Choroid plexus epithelial cell (primary cell): Measurements from ENCODE around the gene CSTPP1.
A peak's percentile ranks its signal among the peaks of the same experiment; 100 is the strongest.

Experiments used
- DNase-seq: peaks from one replicate; pipeline ENCODE4 v3.0.0-alpha.2; 2010; ENCODE audit warnings: low read depth
- H3K4me3 ChIP-seq: 2 replicates; pipeline ENCODE4 v1.5.1; 2011; ENCODE audit warnings: low read depth, mild to moderate bottlenecking, control low read depth, low read length, moderate library complexity
- TF ChIP-seq, protein P1 (sequence below): conservative IDR thresholded peaks from 2 replicates; pipeline ENCODE4 v1.5.1; 2011; ENCODE audit warnings: low read depth, mild to moderate bottlenecking, control low read depth, inconsistent platforms, low read length, moderate library complexity

The CSTPP1 gene

DNA sequence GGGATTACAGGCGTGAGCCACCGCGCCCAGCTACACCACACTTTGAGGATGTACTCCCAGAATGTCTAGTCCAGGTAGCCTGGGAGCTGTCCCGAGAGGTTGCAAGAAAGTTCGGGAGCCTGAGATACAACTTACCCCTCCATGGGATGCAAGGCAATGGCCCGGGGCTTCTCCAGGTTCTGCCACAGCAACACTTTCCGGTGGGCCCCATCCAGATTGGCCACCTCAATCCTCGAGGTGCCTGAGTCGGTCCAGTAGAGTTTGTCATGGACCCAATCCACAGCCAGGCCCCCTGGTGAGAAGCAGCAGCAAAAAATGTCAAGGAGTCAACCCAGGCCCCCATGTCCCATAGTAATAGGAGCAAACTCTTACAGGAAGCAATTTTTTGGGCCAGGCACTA lies 43.7 kb upstream of the CSTPP1 start:
- DNase-seq: no peak
- no peak overlapping the region for H3K4me3 ChIP-seq
- TF ChIP-seq, protein P1, sequence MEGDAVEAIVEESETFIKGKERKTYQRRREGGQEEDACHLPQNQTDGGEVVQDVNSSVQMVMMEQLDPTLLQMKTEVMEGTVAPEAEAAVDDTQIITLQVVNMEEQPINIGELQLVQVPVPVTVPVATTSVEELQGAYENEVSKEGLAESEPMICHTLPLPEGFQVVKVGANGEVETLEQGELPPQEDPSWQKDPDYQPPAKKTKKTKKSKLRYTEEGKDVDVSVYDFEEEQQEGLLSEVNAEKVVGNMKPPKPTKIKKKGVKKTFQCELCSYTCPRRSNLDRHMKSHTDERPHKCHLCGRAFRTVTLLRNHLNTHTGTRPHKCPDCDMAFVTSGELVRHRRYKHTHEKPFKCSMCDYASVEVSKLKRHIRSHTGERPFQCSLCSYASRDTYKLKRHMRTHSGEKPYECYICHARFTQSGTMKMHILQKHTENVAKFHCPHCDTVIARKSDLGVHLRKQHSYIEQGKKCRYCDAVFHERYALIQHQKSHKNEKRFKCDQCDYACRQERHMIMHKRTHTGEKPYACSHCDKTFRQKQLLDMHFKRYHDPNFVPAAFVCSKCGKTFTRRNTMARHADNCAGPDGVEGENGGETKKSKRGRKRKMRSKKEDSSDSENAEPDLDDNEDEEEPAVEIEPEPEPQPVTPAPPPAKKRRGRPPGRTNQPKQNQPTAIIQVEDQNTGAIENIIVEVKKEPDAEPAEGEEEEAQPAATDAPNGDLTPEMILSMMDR: no peak

DNA sequence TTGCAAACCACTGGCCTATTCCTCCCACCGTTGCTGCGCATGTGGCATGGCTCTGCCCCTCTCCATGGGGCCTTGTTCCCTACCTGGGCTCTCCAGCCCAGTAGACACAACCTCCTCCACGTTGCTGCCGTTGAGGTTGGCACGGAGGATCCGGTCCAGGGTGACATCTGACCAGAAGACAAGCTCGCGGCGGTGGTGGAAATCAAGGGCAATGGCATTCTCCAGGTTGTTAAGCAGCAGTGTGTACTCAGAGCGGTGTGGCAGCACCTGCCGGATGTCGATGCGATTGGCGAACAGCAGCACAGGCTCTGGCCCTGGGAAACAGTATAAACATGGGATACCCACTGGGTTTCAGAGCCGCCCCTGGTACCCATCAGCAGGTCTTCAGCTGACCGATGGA lies 42.1 kb upstream of the CSTPP1 start:
- H3K4me3 ChIP-seq: no peak overlapping the region
- TF ChIP-seq, protein P1: no peak
- DNase-seq: no peak

DNA sequence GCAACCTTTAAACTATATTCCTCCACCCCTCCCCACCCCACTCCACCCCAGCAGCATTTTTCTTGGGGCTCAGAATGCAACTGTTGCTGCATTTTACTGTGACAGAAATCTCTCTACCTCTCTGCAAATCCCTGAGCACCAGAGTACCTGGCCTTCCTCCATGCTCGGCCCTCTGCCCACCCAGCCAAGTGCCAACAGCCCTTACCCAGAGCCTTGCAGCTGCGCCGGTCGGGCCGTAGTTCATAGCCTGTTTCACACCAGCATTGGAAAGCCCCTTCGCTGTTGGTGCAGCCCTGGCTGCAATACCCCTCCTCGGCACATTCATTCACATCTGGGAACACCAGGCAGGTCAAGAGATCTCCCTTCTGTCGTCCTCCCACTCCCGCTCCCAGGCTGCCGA lies 41.6 kb upstream of the CSTPP1 start:
- no peak overlapping the region for H3K4me3 ChIP-seq
- no peak for DNase-seq
- TF ChIP-seq, protein P1: no peak

DNA sequence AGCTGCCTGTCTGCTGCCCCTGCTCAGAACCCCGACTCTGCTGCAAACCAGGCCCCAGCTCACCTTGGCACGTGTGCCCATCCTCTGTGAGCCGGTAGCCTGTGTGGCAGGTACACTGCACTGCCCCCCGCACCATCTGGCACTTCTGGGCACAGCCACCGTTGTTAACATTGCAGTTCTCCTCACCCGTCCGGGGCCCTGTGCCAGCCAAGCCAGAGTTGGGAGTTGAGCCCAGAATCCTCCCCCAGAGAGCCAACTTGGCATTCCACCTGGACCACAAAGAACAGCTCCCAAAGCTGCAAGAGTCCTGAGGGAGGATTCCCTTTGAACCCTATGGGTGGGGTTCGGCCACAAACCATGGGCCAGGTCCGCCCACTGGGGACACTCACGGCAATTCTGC lies 40.7 kb upstream of the CSTPP1 start:
- TF ChIP-seq, protein P1: no peak
- no peak overlapping the region for H3K4me3 ChIP-seq

DNA sequence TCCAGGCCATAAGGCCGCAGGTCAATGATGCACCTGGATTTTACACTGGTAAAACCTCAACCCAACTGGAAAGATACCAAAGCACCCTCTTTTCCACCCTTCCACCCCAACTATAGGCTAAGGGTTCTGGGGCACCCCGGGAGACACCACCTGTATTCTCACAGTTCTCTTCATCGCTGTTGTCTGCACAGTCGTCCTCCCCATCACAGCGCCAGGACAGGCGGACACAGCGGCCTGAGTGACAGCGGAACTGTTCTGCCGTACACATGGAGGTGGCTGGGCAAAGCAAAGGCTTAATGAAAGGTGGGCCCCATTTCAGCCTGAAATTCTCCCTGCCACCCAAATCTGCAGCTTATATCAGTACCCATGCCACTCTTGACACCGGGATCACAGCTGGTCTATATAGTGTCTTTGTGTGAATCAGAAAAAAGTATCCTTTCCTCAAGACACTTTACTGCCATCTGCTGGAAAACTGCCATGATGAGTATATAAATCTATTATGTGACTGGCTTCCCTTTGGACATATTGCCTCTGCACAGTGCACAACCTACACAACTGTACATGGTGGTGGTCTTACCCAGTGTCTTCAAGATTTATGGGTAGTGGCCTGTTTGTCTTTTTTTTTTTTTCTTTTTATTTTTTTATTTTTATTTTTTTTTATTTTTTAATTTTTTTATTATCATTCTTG lies 39.7 kb upstream of the CSTPP1 start:
- peak; percentile 79 for DNase-seq
- no peak overlapping the region for H3K4me3 ChIP-seq
- TF ChIP-seq, protein P1: peak; percentile 50

More for the DNA sequence above, 40.7 kb upstream of the CSTPP1 start:
- no peak for DNase-seq

DNA sequence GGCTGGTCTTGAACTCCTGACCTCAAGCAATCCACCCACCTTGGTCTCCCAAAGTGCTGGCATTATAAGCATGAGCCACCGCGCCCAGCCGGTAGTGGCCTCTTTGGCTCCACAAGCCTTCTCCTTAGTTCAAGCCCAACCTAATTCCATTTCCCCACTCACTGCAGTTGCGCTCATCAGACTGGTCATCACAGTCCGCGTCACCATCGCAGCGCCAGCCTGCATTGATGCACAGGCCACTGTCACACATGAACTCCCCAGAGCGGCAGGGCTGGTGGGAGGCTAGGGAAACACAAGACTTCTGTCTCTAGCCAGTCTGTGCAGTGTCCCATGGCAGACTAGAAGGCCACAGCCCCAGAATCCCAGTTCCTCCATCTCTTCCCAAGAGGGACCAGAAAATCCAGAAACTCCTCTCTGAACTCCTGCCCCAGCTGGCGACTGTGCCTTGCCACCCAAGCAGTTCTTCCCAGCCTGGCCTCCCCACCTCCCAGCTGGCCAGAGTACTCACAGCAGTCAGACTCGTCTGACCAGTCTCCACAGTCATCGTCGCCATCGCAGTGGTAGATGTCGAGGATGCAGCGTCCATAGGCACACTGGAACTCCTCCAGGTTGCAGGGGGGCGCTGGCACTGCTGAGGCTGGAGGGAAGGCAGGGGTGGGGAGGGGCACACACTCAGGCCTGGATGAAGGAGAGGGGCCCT lies 38.0 kb upstream of the CSTPP1 start:
- DNase-seq: no peak
- TF ChIP-seq, protein P1: no peak
- H3K4me3 ChIP-seq: no peak overlapping the region
